Neural cell (in vitro differentiated cells): ENCODE results near the gene IDE. TPM values are rescaled to one million over a fixed set of nuclear protein-coding genes. Genes with fewer than 3 reads are reported as not detected.

ENCODE experiments used
- H2AFZ ChIP-seq: fragments of 200-600, 300-800 bp; sonication (generic), shearing (Covaris generic); 2 replicates; pipeline ENCODE4 v1.6.0; 2014; ENCODE audit warnings: low read depth, mild to moderate bottlenecking, antibody characterized with exemption, low read length, moderate library complexity
- H3F3A ChIP-seq: fragments of 200-600 bp; shearing (Covaris generic); 2 replicates; pipeline ENCODE4 v1.6.1; 2016; ENCODE audit warnings: mild to moderate bottlenecking, moderate library complexity, mixed read lengths, antibody characterized with exemption, low read length; ENCODE audit not compliant: insufficient read depth, poor library complexity, severe bottlenecking
- H3K27ac ChIP-seq: fragments of 200-600, 300-800 bp; sonication (generic), shearing (Covaris generic); 2 replicates; pipeline ENCODE4 v1.5.1; 2014; ENCODE audit warnings: mild to moderate bottlenecking, low read length, moderate library complexity
- H3K27me3 ChIP-seq: fragments of 300-800, 200-600 bp; sonication (generic), shearing (Covaris generic); 2 replicates; pipeline ENCODE4 v1.6.0; 2014; ENCODE audit warnings: mild to moderate bottlenecking, low read depth, low read length, moderate library complexity; ENCODE audit not compliant: insufficient read depth
- H3K36me3 ChIP-seq: fragments of 300-800, 200-600 bp; sonication (generic), shearing (Covaris generic); 2 replicates; pipeline ENCODE4 v1.5.1; 2014; ENCODE audit warnings: mild to moderate bottlenecking, antibody characterized with exemption, low read length, moderate library complexity; ENCODE audit not compliant: insufficient read depth
- H3K4me2 ChIP-seq: fragments of 300-800, 200-600 bp; sonication (generic), shearing (Covaris generic); 2 replicates; pipeline ENCODE4 v1.6.0; 2014; ENCODE audit warnings: mild to moderate bottlenecking, low read length
- H3K4me3 ChIP-seq: fragments of 300-800, 200-600 bp; sonication (generic), shearing (Covaris generic); 2 replicates; pipeline ENCODE4 v1.5.1; 2014; ENCODE audit warnings: mild to moderate bottlenecking, low read length, moderate library complexity
- H3K79me2 ChIP-seq: fragments of 200-600 bp; shearing (Covaris generic); replicated peaks from 2 replicates; pipeline ENCODE4 v1.6.0; 2014; ENCODE audit warnings: mild to moderate bottlenecking, low read length, moderate library complexity; ENCODE audit not compliant: insufficient read depth
- H3K9ac ChIP-seq: fragments of 300-800, 200-600 bp; sonication (generic), shearing (Covaris generic); 2 replicates; pipeline ENCODE4 v1.6.1; 2016; ENCODE audit warnings: mild to moderate bottlenecking, low read length, mixed read lengths
- H3K9me2 ChIP-seq: fragments of 200-600 bp; shearing (Covaris generic); 2 replicates; pipeline ENCODE4 v1.6.1; 2016; ENCODE audit warnings: mild to moderate bottlenecking, low read length, mixed read lengths; ENCODE audit not compliant: insufficient read depth
- H3K9me3 ChIP-seq: fragments of 200-600, 300-800 bp; sonication (generic), shearing (Covaris generic); 2 replicates; pipeline ENCODE4 v1.6.1; 2016; ENCODE audit warnings: mild to moderate bottlenecking, mixed run types, low read length, moderate library complexity, mixed read lengths
- H4K20me1 ChIP-seq: fragments of 200-600 bp; shearing (Covaris generic); 2 replicates; pipeline ENCODE4 v1.6.1; 2016; ENCODE audit warnings: mild to moderate bottlenecking, mixed run types; ENCODE audit not compliant: insufficient read depth
- EP300 ChIP-seq: fragments of 450-650 bp; conservative IDR thresholded peaks from 2 replicates; pipeline ENCODE4 v1.6.1; 2014; ENCODE audit warnings: antibody characterized with exemption, mild to moderate bottlenecking, moderate library complexity; ENCODE audit not compliant: poor library complexity, severe bottlenecking
- EZH2 ChIP-seq: fragments of 200-600, 300-800 bp; shearing (Covaris generic), sonication (generic); IDR thresholded peaks from 2 replicates; pipeline ENCODE4 v1.6.1; 2014; ENCODE audit warnings: antibody characterized with exemption, low read length, borderline replicate concordance, mild to moderate bottlenecking; ENCODE audit not compliant: insufficient read depth, poor library complexity, severe bottlenecking
- MXI1 ChIP-seq: fragments of 450-650 bp; conservative IDR thresholded peaks from 2 replicates; pipeline ENCODE4 v1.6.1; 2014; ENCODE audit warnings: antibody characterized with exemption, mild to moderate bottlenecking; ENCODE audit not compliant: poor library complexity, severe bottlenecking
- POLR2AphosphoS5 ChIP-seq: IDR thresholded peaks from 2 replicates; pipeline ENCODE4 v1.6.1; 2012
- RAD21 ChIP-seq: fragments of 450-650 bp; conservative IDR thresholded peaks from 2 replicates; pipeline ENCODE4 v1.6.1; 2014; ENCODE audit warnings: antibody characterized with exemption, mild to moderate bottlenecking, moderate library complexity
- SMC3 ChIP-seq: fragments of 450-650 bp; conservative IDR thresholded peaks from 2 replicates; pipeline ENCODE4 v1.6.1; 2014; ENCODE audit warnings: antibody characterized with exemption, mild to moderate bottlenecking, moderate library complexity; ENCODE audit not compliant: poor library complexity
- TAF1 ChIP-seq: IDR thresholded peaks from 2 replicates; pipeline ENCODE4 v1.6.1; 2012; ENCODE audit warnings: low read depth
- polyA plus RNA-seq: library from polyadenylated mRNA; depleted of rRNA; stranded (reverse); fragments of >200 nt; gene quantifications from 2 replicates; pipeline ENCODE4 v1.2.3, GENCODE V29; 2014
- TF ChIP-seq, protein P1 (sequence below): fragments of 450-650 bp; IDR thresholded peaks from 2 replicates; pipeline ENCODE4 v1.5.1; 2014; ENCODE audit warnings: antibody characterized with exemption, mild to moderate bottlenecking, moderate library complexity; ENCODE audit not compliant: poor library complexity, severe bottlenecking
- TF ChIP-seq, protein P2 (sequence below): IDR thresholded peaks from 2 replicates; pipeline ENCODE4 v1.6.1; 2012; ENCODE audit warnings: borderline replicate concordance

The IDE gene
- polyA plus RNA-seq, 1 donor from 2014 or later = 10.4 TPM

DNA sequence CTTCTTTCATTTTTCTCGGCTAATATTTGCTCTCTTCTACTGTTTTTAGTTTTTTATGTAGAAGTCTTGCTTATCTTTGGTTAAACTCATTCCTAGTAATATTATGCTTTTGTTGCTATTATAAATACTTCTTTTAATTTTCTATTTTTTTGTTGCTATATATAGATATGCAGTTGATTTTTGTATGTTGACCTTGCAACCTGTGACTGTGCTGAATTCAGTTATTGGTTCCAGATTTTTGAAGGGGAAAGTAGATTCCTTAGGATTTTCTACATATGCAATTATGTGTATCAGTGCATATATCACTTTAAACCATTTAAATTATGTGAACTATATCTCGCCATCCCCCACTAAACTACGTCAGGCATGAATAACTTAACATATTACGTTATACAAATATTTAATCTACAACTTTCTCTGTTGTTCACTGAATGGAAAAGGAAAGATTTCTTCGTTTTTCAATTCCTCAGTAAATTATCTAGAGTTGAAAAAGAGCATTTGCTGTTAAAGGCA, 71.5 kb downstream of the IDE start:
- Histone ChIP-seq H3K4me3 (no peak overlapping the region), H3K9me2 (no peaks in the 10 kb centered on the region), H4K20me1 (no peaks in the 10 kb centered on the region), H3F3A (no peaks in the 10 kb centered on the region), H2AFZ (no peak overlapping the region), H3K9me3 (no peaks in the 10 kb centered on the region), H3K27ac (no peak overlapping the region), H3K9ac (no peak overlapping the region), H3K4me2 (no peak overlapping the region), H3K36me3 (no peaks in the 10 kb centered on the region), H3K79me2 (no peaks in the 10 kb centered on the region), H3K27me3 (no peaks in the 10 kb centered on the region)
- TF ChIP-seq EZH2 = no peak

DNA sequence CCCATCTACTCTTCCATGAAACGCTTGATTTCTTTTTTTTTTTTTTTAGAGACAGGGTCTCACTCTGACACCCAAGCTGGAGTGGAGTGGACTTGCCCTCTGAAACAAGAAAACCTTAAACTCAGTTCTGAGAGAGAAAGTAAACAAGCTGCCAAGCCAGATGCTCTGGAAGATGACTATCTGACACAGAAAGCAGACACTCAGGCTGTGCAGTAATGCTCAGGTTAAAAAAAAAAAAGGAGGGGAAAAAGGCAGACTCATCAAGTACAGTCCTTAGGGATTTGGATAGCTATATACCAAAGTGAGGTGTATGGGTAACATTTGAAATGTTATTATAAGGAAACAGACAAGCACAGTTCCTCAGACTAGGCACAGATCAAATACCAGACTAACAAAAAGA, 80.5 kb downstream of the IDE start:
- no peaks in the 10 kb centered on the region for H3F3A ChIP-seq
- TF ChIP-seq POLR2AphosphoS5 (no peak), EP300 (no peak), MXI1 (no peak), TAF1 (no peak), SMC3 (no peak), RAD21 (no peak), EZH2 (no peak)
- TF ChIP-seq, protein P1, sequence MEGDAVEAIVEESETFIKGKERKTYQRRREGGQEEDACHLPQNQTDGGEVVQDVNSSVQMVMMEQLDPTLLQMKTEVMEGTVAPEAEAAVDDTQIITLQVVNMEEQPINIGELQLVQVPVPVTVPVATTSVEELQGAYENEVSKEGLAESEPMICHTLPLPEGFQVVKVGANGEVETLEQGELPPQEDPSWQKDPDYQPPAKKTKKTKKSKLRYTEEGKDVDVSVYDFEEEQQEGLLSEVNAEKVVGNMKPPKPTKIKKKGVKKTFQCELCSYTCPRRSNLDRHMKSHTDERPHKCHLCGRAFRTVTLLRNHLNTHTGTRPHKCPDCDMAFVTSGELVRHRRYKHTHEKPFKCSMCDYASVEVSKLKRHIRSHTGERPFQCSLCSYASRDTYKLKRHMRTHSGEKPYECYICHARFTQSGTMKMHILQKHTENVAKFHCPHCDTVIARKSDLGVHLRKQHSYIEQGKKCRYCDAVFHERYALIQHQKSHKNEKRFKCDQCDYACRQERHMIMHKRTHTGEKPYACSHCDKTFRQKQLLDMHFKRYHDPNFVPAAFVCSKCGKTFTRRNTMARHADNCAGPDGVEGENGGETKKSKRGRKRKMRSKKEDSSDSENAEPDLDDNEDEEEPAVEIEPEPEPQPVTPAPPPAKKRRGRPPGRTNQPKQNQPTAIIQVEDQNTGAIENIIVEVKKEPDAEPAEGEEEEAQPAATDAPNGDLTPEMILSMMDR = no peak
- TF ChIP-seq, protein P2, sequence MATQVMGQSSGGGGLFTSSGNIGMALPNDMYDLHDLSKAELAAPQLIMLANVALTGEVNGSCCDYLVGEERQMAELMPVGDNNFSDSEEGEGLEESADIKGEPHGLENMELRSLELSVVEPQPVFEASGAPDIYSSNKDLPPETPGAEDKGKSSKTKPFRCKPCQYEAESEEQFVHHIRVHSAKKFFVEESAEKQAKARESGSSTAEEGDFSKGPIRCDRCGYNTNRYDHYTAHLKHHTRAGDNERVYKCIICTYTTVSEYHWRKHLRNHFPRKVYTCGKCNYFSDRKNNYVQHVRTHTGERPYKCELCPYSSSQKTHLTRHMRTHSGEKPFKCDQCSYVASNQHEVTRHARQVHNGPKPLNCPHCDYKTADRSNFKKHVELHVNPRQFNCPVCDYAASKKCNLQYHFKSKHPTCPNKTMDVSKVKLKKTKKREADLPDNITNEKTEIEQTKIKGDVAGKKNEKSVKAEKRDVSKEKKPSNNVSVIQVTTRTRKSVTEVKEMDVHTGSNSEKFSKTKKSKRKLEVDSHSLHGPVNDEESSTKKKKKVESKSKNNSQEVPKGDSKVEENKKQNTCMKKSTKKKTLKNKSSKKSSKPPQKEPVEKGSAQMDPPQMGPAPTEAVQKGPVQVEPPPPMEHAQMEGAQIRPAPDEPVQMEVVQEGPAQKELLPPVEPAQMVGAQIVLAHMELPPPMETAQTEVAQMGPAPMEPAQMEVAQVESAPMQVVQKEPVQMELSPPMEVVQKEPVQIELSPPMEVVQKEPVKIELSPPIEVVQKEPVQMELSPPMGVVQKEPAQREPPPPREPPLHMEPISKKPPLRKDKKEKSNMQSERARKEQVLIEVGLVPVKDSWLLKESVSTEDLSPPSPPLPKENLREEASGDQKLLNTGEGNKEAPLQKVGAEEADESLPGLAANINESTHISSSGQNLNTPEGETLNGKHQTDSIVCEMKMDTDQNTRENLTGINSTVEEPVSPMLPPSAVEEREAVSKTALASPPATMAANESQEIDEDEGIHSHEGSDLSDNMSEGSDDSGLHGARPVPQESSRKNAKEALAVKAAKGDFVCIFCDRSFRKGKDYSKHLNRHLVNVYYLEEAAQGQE = no peak
- no peaks in the 10 kb centered on the region for H3K9me2 ChIP-seq
- H2AFZ ChIP-seq = no peak overlapping the region
- H4K20me1 ChIP-seq = no peaks in the 10 kb centered on the region
- H3K27ac ChIP-seq = no peak overlapping the region
- H3K27me3 ChIP-seq = no peaks in the 10 kb centered on the region
- no peaks in the 10 kb centered on the region for H3K79me2 ChIP-seq
- no peak overlapping the region for H3K9ac ChIP-seq
- H3K4me3 ChIP-seq = no peak overlapping the region
- no peaks in the 10 kb centered on the region for H3K9me3 ChIP-seq
- H3K36me3 ChIP-seq = no peaks in the 10 kb centered on the region
- no peak overlapping the region for H3K4me2 ChIP-seq

DNA sequence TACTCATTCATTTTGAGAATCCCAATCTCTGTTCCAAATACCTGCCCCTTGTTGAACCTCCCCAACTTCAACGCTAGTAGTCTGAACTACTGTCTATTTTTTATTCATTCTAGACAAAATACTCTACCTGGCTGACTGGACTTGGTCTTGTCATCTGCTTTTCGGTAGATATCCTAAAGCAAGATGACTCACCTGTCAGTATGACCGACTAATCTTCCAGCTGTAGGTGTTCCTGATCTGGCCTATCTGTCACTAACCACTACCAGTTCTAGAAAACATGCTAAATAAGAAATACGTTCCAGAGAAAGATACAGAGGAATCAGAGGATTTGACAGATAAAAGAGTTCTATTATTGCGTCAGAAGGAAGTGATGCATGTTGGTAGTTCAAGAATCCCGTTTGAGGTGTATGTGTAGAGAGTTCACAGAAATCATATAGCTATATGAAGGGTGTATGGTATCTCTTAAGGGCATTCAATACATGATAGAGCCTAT, 81.1 kb downstream of the IDE start:
- H3K27ac ChIP-seq = no peak overlapping the region
- no peak overlapping the region for H3K4me2 ChIP-seq
- H3K79me2 ChIP-seq = no peaks in the 10 kb centered on the region
- no peaks in the 10 kb centered on the region for H4K20me1 ChIP-seq
- H3F3A ChIP-seq = no peaks in the 10 kb centered on the region
- no peaks in the 10 kb centered on the region for H3K9me2 ChIP-seq
- TF ChIP-seq SMC3 = no peak
- no peak for TF ChIP-seq EP300
- no peaks in the 10 kb centered on the region for H3K9me3 ChIP-seq
- H2AFZ ChIP-seq = no peak overlapping the region
- no peaks in the 10 kb centered on the region for H3K27me3 ChIP-seq
- no peak overlapping the region for H3K4me3 ChIP-seq
- H3K36me3 ChIP-seq = no peaks in the 10 kb centered on the region
- H3K9ac ChIP-seq = no peak overlapping the region
